B cell (primary cell): ENCODE data around the gene VILL. TPM values are rescaled to one million over a fixed set of nuclear protein-coding genes. Genes with fewer than 3 reads are reported as not detected.
A peak's percentile ranks its signal among the peaks of the same experiment; 100 is the strongest.

Source experiments
- ATAC-seq: fragments of 200-7000 bp; cut with Tn5 transposase; one replicate; pipeline ENCODE4 v1.10.0; 2021; ENCODE audit warnings: low read depth, mild to moderate bottlenecking, moderate number of reproducible peaks, moderate library complexity
- CTCF ChIA-PET: fragments of 350-600 bp; sonication (Branson Sonifier 250); formaldehyde crosslinking; loops from one replicate; lab custom pipeline; 2021; ENCODE audit warnings: antibody characterized with exemption, inconsistent platforms; lab: Charles Lee
- POLR2A ChIA-PET: fragments of 350-600 bp; sonication (Branson Sonifier 250); formaldehyde crosslinking; loops from one replicate; lab custom pipeline; 2021; ENCODE audit warnings: antibody characterized with exemption; lab: Charles Lee
- DNase-seq: peaks from one replicate; pipeline ENCODE4 v3.0.0; 2013
- H2AFZ ChIP-seq: 2 replicates; pipeline ENCODE4 v1.6.1; 2012; ENCODE audit warnings: mild to moderate bottlenecking, low read depth, low read length; ENCODE audit not compliant: insufficient read depth, poor library complexity, severe bottlenecking
- H3K27ac ChIP-seq, 2 donors: 1 replicate in 1 of 2; 2 replicates in 1 of 2; pipeline ENCODE4 v1.5.1; 2012 to 2013; ENCODE audit warnings: low read length in 2 of 2, mild to moderate bottlenecking in 2 of 2, moderate library complexity in 1 of 2
- H3K27me3 ChIP-seq, 4 experiments: fragments of 200-600 bp in 1 of 4; sonication (generic) in 1 of 4; replicated peaks in 1 of 4; 1 replicate in 2 of 4; 2 replicates in 2 of 4; pipeline versions ENCODE4 v1.6.1 to v1.7.0; 2013 to 2016; ENCODE audit warnings: low read length in 3 of 4, mild to moderate bottlenecking in 2 of 4, mixed read lengths in 1 of 4, moderate library complexity in 1 of 4; ENCODE audit not compliant: insufficient read depth in 4 of 4, control insufficient read depth in 3 of 4; ENCODE audit errors: control extremely low read depth in 1 of 4
- H3K36me3 ChIP-seq, 2 experiments: replicated peaks in 1 of 2; 1 replicate in 1 of 2; 2 replicates in 1 of 2; pipeline versions ENCODE4 v1.6.1 to v1.7.1; 2013; ENCODE audit warnings: low read length in 1 of 2; ENCODE audit not compliant: insufficient read depth in 2 of 2, control insufficient read depth in 1 of 2; ENCODE audit errors: control extremely low read depth in 1 of 2, extremely low read depth in 1 of 2
- H3K4me1 ChIP-seq, 2 donors: fragments of 200-600 bp in 1 of 2; sonication (generic) in 1 of 2; 1 replicate in 1 of 2; 2 replicates in 1 of 2; pipeline versions ENCODE4 v1.5.1 to v1.6.1; 2013 to 2017; ENCODE audit warnings: low read length in 2 of 2; ENCODE audit not compliant: control insufficient read depth in 2 of 2, insufficient read depth in 2 of 2
- H3K4me2 ChIP-seq: replicated peaks from 2 replicates; pipeline ENCODE3; 2012; ENCODE audit warnings: mild to moderate bottlenecking, low read depth, low read length; ENCODE audit not compliant: poor library complexity, severe bottlenecking
- H3K4me3 ChIP-seq, 5 experiments: fragments of 200-600 bp in 1 of 5; sonication (generic) in 1 of 5; 1 replicate in 3 of 5; 2 replicates in 2 of 5; pipeline versions ENCODE4 v1.5.1 to v1.7.0; 2011 to 2016; ENCODE audit warnings: low read length in 4 of 5, mild to moderate bottlenecking in 4 of 5, low read depth in 2 of 5, control low read depth in 1 of 5, moderate library complexity in 1 of 5; ENCODE audit not compliant: insufficient read depth in 1 of 5; ENCODE audit errors: control extremely low read depth in 1 of 5, extremely low read depth in 1 of 5
- H3K79me2 ChIP-seq: fragments of 200-600 bp; sonication (generic); one replicate; pipeline ENCODE4 v1.6.0; 2016; ENCODE audit warnings: low read length; ENCODE audit not compliant: control insufficient read depth, insufficient read depth
- H3K9ac ChIP-seq: fragments of 200-600 bp; sonication (generic); 2 replicates; pipeline ENCODE4 v1.6.1; 2017; ENCODE audit warnings: mild to moderate bottlenecking, low read length, moderate library complexity
- H3K9me3 ChIP-seq, 3 donors: one replicate each; pipeline versions ENCODE4 v1.6.1 to v1.7.1; 2013; ENCODE audit warnings: low read length in 2 of 3; ENCODE audit not compliant: control insufficient read depth in 2 of 3, insufficient read depth in 1 of 3; ENCODE audit errors: control extremely low read depth in 1 of 3
- H4K20me1 ChIP-seq: 2 replicates; pipeline ENCODE4 v1.6.0; 2012; ENCODE audit warnings: mild to moderate bottlenecking, low read length; ENCODE audit not compliant: insufficient read depth, control insufficient read depth, poor library complexity, severe bottlenecking
- H3K27ac Mint-ChIP-seq: one replicate; pipeline ENCODE4 v1.8.0; 2021; ENCODE audit warnings: mixed read lengths
- H3K27me3 Mint-ChIP-seq: one replicate; pipeline ENCODE4 v1.8.0; 2021; ENCODE audit warnings: mixed read lengths
- H3K4me1 Mint-ChIP-seq: one replicate; pipeline ENCODE4 v1.8.0; 2021; ENCODE audit warnings: mixed read lengths
- H3K4me3 Mint-ChIP-seq: one replicate; pipeline ENCODE4 v1.8.0; 2021; ENCODE audit warnings: mixed read lengths
- H3K9me3 Mint-ChIP-seq: one replicate; pipeline ENCODE4 v1.8.0; 2022; ENCODE audit warnings: mixed read lengths; ENCODE audit not compliant: insufficient read depth
- EZH2 ChIP-seq: IDR thresholded peaks from 2 replicates; pipeline ENCODE4 v1.6.1; 2012; ENCODE audit warnings: borderline replicate concordance, low read depth, mild to moderate bottlenecking, moderate library complexity, low read length; ENCODE audit not compliant: insufficient read depth, poor library complexity, severe bottlenecking
- WGBS: methylation state at CpG from one replicate; pipeline ENCODE4 v1.1.5; 2013; ENCODE audit warnings: missing lambda C conversion rate; ENCODE audit not compliant: insufficient coverage; 5-methylcytosine and 5-hydroxymethylcytosine counted together
- intact Hi-C: fragments of 100-400 bp; cut with micrococcal nuclease; formaldehyde crosslinking; loops from one replicate; pipeline ENCODE4 v1.10.0; 2022
- polyA plus RNA-seq: library from polyadenylated mRNA; depleted of rRNA; stranded (reverse); fragments of >200 nt; gene quantifications from 2 replicates; pipeline ENCODE4 v1.2.3, GENCODE V29; 2012
- total RNA-seq, 2 donors: library from RNA; stranded (reverse); fragments of 120-200 nt in 1 of 2; gene quantifications; 1 replicate in 1 of 2; 2 replicates in 1 of 2; pipeline versions ENCODE4 v1.2.3 to v1.2.4, GENCODE V29; 2013 to 2022
- TF ChIP-seq, protein P1 (sequence below): fragments of 200-600 bp; IDR thresholded peaks from one replicate; pipeline ENCODE4 v1.8.0; 2022; ENCODE audit warnings: antibody characterized with exemption, mild to moderate bottlenecking

Gene VILL
- total and polyA plus RNA-seq, 2 donors (not counting 1 experiment from before 2014, with no cell fraction given) = 35.2 to 46.4 TPM

DNA sequence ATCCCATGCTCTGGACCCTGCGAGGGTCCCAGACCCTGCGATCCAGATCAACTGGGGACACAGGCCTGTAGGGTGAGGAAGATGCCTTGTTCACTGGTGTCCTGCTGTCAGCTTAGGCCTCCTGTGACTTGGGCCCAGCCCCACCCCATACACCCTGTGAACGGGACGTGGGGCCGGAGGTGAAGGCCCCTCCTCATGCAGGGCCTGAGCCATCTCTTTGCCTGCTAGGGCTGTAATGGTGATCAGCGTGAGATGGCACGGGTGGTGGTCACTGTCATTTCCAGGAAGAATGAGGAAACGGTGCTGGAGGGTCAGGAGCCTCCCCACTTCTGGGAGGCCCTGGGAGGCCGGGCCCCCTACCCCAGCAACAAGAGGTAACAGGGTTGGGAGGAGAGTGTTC, 12.4 kb downstream of the VILL start:
- H3K4me3 Mint-ChIP-seq = no peak overlapping the region
- TF ChIP-seq, protein P1, sequence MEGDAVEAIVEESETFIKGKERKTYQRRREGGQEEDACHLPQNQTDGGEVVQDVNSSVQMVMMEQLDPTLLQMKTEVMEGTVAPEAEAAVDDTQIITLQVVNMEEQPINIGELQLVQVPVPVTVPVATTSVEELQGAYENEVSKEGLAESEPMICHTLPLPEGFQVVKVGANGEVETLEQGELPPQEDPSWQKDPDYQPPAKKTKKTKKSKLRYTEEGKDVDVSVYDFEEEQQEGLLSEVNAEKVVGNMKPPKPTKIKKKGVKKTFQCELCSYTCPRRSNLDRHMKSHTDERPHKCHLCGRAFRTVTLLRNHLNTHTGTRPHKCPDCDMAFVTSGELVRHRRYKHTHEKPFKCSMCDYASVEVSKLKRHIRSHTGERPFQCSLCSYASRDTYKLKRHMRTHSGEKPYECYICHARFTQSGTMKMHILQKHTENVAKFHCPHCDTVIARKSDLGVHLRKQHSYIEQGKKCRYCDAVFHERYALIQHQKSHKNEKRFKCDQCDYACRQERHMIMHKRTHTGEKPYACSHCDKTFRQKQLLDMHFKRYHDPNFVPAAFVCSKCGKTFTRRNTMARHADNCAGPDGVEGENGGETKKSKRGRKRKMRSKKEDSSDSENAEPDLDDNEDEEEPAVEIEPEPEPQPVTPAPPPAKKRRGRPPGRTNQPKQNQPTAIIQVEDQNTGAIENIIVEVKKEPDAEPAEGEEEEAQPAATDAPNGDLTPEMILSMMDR = no peak
- TF ChIP-seq EZH2 = no peak
- peaks cover 27% of the 10 kb centered on the region for H3K4me1 Mint-ChIP-seq
- Histone ChIP-seq H3K4me1 (peaks cover 7 to 14% of the 10 kb centered on the region in 2 donors), H4K20me1 (no peaks in the 10 kb centered on the region), H3K27me3 (no peaks in the 10 kb centered on the region), H3K27ac (no peak overlapping the region), H3K9me3 (peaks cover 0 to 3% (median 0%) of the 10 kb centered on the region in 3 donors), H3K9ac (no peak overlapping the region), H3K4me3 (no peak overlapping the region), H2AFZ (no peak overlapping the region), H3K79me2 (no peaks in the 10 kb centered on the region), H3K4me2 (no peak overlapping the region), H3K36me3 (peaks cover 0 to 32% of the 10 kb centered on the region in 2 experiments)
- no peak for DNase-seq
- WGBS = no CpG with 5 or more reads among the region's 9 CpGs
- no peaks in the 10 kb centered on the region for H3K27me3 Mint-ChIP-seq
- H3K9me3 Mint-ChIP-seq = no peaks in the 10 kb centered on the region
- H3K27ac Mint-ChIP-seq = no peak overlapping the region
- POLR2A ChIA-PET = no interaction called here
- intact Hi-C loops = loop anchor here (1.0 kb wide), 1 partner anchor 29 kb away; no protein-coding TSS in a partner anchor
- ATAC-seq = no peak
- CTCF ChIA-PET = interaction anchor here (0.6 to 4.0 kb wide), 6 partner anchors 10 to 37 kb away, joined by 3 to 46 read pairs (median 4); partner anchors contain the start of gene DLEC1

DNA sequence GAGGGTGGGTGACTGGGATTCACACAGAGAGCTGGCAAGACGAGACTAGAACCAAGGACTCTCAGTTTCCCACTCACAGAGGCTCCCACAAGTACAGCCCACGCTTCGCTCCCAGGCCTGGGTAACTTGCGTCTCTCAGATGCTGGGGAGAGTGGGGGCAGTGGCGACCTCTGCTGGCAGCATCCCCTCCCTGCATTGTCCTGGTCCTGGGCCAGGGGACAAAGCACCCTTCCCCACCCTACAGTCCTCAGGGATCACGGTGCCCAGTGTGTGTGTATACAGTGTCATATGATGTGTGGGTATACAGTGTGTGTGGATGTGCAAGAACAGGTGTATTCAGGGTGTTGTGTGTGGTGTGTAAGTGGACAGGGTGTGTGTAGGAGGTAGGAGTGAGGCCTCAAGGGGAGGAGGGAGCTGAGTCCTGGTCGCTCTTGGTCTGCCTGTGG, 12.8 kb downstream of the VILL start:
- peak; percentile 42 for ATAC-seq
- CTCF ChIA-PET = interaction anchor here (0.6 to 4.0 kb wide), 9 partner anchors 8 to 477 kb away, joined by 3 to 46 read pairs (median 4); partner anchors contain the start of gene DLEC1
- H3K27ac ChIP-seq = no peak overlapping the region
- Mint-ChIP-seq H3K9me3 (no peaks in the 10 kb centered on the region), H3K4me3 (no peak overlapping the region), H3K4me1 (peaks cover 22% of the 10 kb centered on the region), H3K27ac (peak overlapping the region; percentile 1), H3K27me3 (no peaks in the 10 kb centered on the region)
- WGBS = 60% methylated on average over 1 of the region's 7 CpGs
- peak; percentile 64 for DNase-seq
- no peak overlapping the region for H3K4me2 ChIP-seq
- H3K4me1 ChIP-seq = peaks cover 3 to 10% of the 10 kb centered on the region in 2 donors
- intact Hi-C loops = loop anchor here (1.0 kb wide), 1 partner anchor 29 kb away; no protein-coding TSS in a partner anchor
- TF ChIP-seq EZH2 = no peak
- TF ChIP-seq, protein P1 = peak; percentile 83
- no peak overlapping the region for H3K9ac ChIP-seq
- peaks cover 0 to under 1% (median 0%) of the 10 kb centered on the region in 3 donors for H3K9me3 ChIP-seq
- H2AFZ ChIP-seq = no peak overlapping the region
- H4K20me1 ChIP-seq = no peaks in the 10 kb centered on the region
- no peak overlapping the region for H3K4me3 ChIP-seq
- H3K27me3 ChIP-seq = no peaks in the 10 kb centered on the region
- peaks cover 0 to 28% of the 10 kb centered on the region in 2 experiments for H3K36me3 ChIP-seq
- H3K79me2 ChIP-seq = no peaks in the 10 kb centered on the region
- POLR2A ChIA-PET = no interaction called here
